H9 (cell line): Measurements from ENCODE around the gene SMYD2. TPM values are rescaled to one million over a fixed set of nuclear protein-coding genes. Genes with fewer than 3 reads are reported as not detected.

Experiments
- DNase-seq: peaks from one replicate; pipeline ENCODE4 v3.0.0-alpha.2; 2017
- H2AFZ ChIP-seq: one replicate; pipeline ENCODE4 v1.6.1; 2013; ENCODE audit warnings: mild to moderate bottlenecking, low read length, control low read depth, moderate library complexity
- H2AK5ac ChIP-seq: 2 replicates; pipeline ENCODE4 v1.6.1; 2013; ENCODE audit warnings: low read length, control low read depth, mixed read lengths; ENCODE audit not compliant: insufficient read length
- H2BK120ac ChIP-seq: one replicate; pipeline ENCODE4 v1.6.1; 2013; ENCODE audit warnings: low read depth, mild to moderate bottlenecking, low read length, control low read depth, inconsistent platforms; ENCODE audit not compliant: poor library complexity, severe bottlenecking
- H2BK12ac ChIP-seq: 2 replicates; pipeline ENCODE4 v1.6.1; 2013; ENCODE audit warnings: low read length, control low read depth, mixed read lengths, low read depth; ENCODE audit not compliant: insufficient read length
- H2BK15ac ChIP-seq: 2 replicates; pipeline ENCODE4 v1.6.1; 2013; ENCODE audit warnings: low read depth, low read length, control low read depth
- H2BK20ac ChIP-seq: one replicate; pipeline ENCODE4 v1.6.1; 2013; ENCODE audit warnings: low read depth, mild to moderate bottlenecking, low read length, control low read depth, inconsistent platforms; ENCODE audit not compliant: poor library complexity, severe bottlenecking
- H2BK5ac ChIP-seq: 2 replicates; pipeline ENCODE4 v1.6.1; 2013; ENCODE audit warnings: low read length, control low read depth, mixed read lengths; ENCODE audit not compliant: insufficient read length
- H3K14ac ChIP-seq: 2 replicates; pipeline ENCODE4 v1.6.1; 2013; ENCODE audit warnings: low read length, control low read depth; ENCODE audit not compliant: insufficient read depth
- H3K18ac ChIP-seq: 2 replicates; pipeline ENCODE4 v1.6.1; 2013; ENCODE audit warnings: low read depth, mild to moderate bottlenecking, mixed read lengths, low read length, control low read depth; ENCODE audit not compliant: insufficient read length
- H3K23ac ChIP-seq: 2 replicates; pipeline ENCODE4 v1.6.1; 2013; ENCODE audit warnings: low read length, control low read depth, mixed read lengths, low read depth; ENCODE audit not compliant: insufficient read length
- H3K23me2 ChIP-seq: 2 replicates; pipeline ENCODE4 v1.6.1; 2013; ENCODE audit warnings: low read depth, mild to moderate bottlenecking, mixed read lengths, low read length, control low read depth; ENCODE audit not compliant: insufficient read length, poor library complexity, severe bottlenecking
- H3K27ac ChIP-seq: 2 replicates; pipeline ENCODE4 v1.5.1; 2013; ENCODE audit warnings: low read length, control low read depth, mixed read lengths, low read depth; ENCODE audit not compliant: insufficient read length
- H3K27me3 ChIP-seq: 2 replicates; pipeline ENCODE4 v1.6.1; 2013; ENCODE audit warnings: low read length, control low read depth, inconsistent platforms; ENCODE audit not compliant: insufficient read depth
- H3K4ac ChIP-seq: 2 replicates; pipeline ENCODE4 v1.6.1; 2013; ENCODE audit warnings: low read depth, mild to moderate bottlenecking, control low read depth, inconsistent platforms, low read length, moderate library complexity
- H3K4me1 ChIP-seq: 2 replicates; pipeline ENCODE4 v1.6.1; 2013; ENCODE audit warnings: low read length, control low read depth, inconsistent platforms; ENCODE audit not compliant: insufficient read depth
- H3K4me2 ChIP-seq: 2 replicates; pipeline ENCODE4 v1.6.1; 2013; ENCODE audit warnings: low read length, control low read depth, mixed read lengths; ENCODE audit not compliant: insufficient read length, insufficient read depth
- H3K56ac ChIP-seq: 2 replicates; pipeline ENCODE4 v1.6.1; 2013; ENCODE audit warnings: low read depth, mild to moderate bottlenecking, mixed read lengths, low read length, control low read depth; ENCODE audit not compliant: insufficient read length
- H3K79me1 ChIP-seq: 2 replicates; pipeline ENCODE4 v1.6.1; 2013; ENCODE audit warnings: low read depth, mild to moderate bottlenecking, moderate library complexity, low read length, control low read depth, inconsistent platforms; ENCODE audit not compliant: insufficient read depth, poor library complexity, severe bottlenecking
- H3K79me2 ChIP-seq: 2 replicates; pipeline ENCODE4 v1.6.1; 2013; ENCODE audit warnings: low read length, control low read depth, inconsistent platforms; ENCODE audit not compliant: insufficient read depth
- H3K9ac ChIP-seq: 2 replicates; pipeline ENCODE4 v1.6.1; 2013; ENCODE audit warnings: low read length, control low read depth, mixed read lengths; ENCODE audit not compliant: insufficient read length; ENCODE audit errors: extremely low read depth
- H3K9me3 ChIP-seq: one replicate; pipeline ENCODE4 v1.6.1; 2013; ENCODE audit warnings: low read depth, low read length, inconsistent platforms; ENCODE audit not compliant: control insufficient read depth
- H3T11ph ChIP-seq: one replicate; pipeline ENCODE4 v1.6.1; 2013; ENCODE audit warnings: mild to moderate bottlenecking, low read length, control low read depth, inconsistent platforms
- H4K20me1 ChIP-seq: one replicate; pipeline ENCODE4 v1.6.1; 2013; ENCODE audit not compliant: control insufficient read depth, insufficient read length, insufficient read depth
- H4K5ac ChIP-seq: 2 replicates; pipeline ENCODE4 v1.6.1; 2013; ENCODE audit warnings: low read depth, mild to moderate bottlenecking, mixed read lengths, low read length, control low read depth; ENCODE audit not compliant: insufficient read length
- H4K8ac ChIP-seq: replicated peaks from 2 replicates; pipeline ENCODE4 v1.6.1; 2013; ENCODE audit warnings: low read length, control low read depth, mixed read lengths, low read depth; ENCODE audit not compliant: insufficient read length
- H4K91ac ChIP-seq: 2 replicates; pipeline ENCODE4 v1.6.1; 2013; ENCODE audit warnings: low read depth, mild to moderate bottlenecking, moderate library complexity, mixed read lengths, low read length, control low read depth; ENCODE audit not compliant: insufficient read length
- H3K27ac Mint-ChIP-seq, 3 experiments: 2 replicates in 2 of 3; 3 replicates in 1 of 3; pipeline ENCODE4 v1.8.0; 2020 to 2021; ENCODE audit warnings: mixed read lengths in 3 of 3, mild to moderate bottlenecking in 1 of 3, moderate library complexity in 1 of 3
- H3K27me3 Mint-ChIP-seq: 2 replicates; pipeline ENCODE4 v1.8.0; 2021; ENCODE audit warnings: low read depth, mild to moderate bottlenecking, moderate library complexity, mixed read lengths
- H3K36me3 Mint-ChIP-seq, 3 experiments: 2 replicates in 2 of 3; 3 replicates in 1 of 3; pipeline ENCODE4 v1.8.0; 2020 to 2021; ENCODE audit warnings: low read depth in 3 of 3, mixed read lengths in 3 of 3; ENCODE audit not compliant: insufficient read depth in 1 of 3
- H3K4me1 Mint-ChIP-seq, 2 experiments: 2 replicates each; pipeline ENCODE4 v1.8.0; 2020; ENCODE audit warnings: mixed read lengths in 2 of 2
- H3K4me3 Mint-ChIP-seq, 2 experiments: 2 replicates in 1 of 2; 3 replicates in 1 of 2; pipeline ENCODE4 v1.8.0; 2020 to 2021; ENCODE audit warnings: mild to moderate bottlenecking in 2 of 2, mixed read lengths in 2 of 2, moderate library complexity in 1 of 2
- H3K9me3 Mint-ChIP-seq, 2 experiments: 2 replicates in 1 of 2; 3 replicates in 1 of 2; pipeline ENCODE4 v1.8.0; 2020; ENCODE audit warnings: mild to moderate bottlenecking in 2 of 2, mixed read lengths in 2 of 2, moderate library complexity in 1 of 2
- WGBS: extraction: QIAGEN DNeasy Blood & Tissue Kit; methylation state at CpG from one replicate; pipeline ENCODE4 v1.1.7; 2013; ENCODE audit warnings: missing lambda C conversion rate, low lambda C conversion rate, mixed read lengths; ENCODE audit not compliant: insufficient read length; ENCODE audit errors: extremely low coverage; 5-methylcytosine and 5-hydroxymethylcytosine counted together
- total RNA-seq: library from RNA; stranded (reverse); gene quantifications from 2 replicates; pipeline ENCODE4 v1.2.1, GENCODE V29; 2021
- TF ChIP-seq, protein P1 (sequence below): fragments of 200-600 bp; sonication (generic); conservative IDR thresholded peaks from 3 replicates; pipeline ENCODE4 v1.8.0; 2021; ENCODE audit warnings: antibody characterized with exemption, mild to moderate bottlenecking

The SMYD2 gene
- total RNA-seq, 1 experiment from 2014 or later = 10.9 TPM

DNA sequence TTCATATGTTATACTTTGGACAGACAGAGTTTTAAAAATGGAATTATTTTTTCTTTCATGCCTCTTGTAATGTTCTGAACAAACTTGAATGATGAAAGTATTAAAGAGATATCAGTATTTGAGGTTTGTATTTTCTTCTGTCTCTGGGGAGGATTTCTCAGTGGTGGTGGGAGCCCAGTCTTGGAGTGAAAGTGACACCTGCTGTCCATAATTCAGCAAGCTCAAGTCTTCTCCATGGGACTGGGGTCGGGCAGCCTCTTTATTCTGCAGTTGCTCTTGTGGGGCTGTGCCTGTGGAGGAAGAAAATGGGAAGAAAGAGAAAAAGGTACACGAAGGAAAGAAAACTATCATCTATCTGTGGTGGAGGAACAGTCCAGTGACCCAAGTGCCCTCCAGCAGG, 56.1 kb downstream of the SMYD2 start:
- H3K56ac ChIP-seq = no peak overlapping the region
- H3K4ac ChIP-seq = no peak overlapping the region
- no peak overlapping the region for H2BK5ac ChIP-seq
- Mint-ChIP-seq H3K36me3 (no peaks in the 10 kb centered on the region; a peak in 2 of 7 replicates), H3K9me3 (no peaks in the 10 kb centered on the region), H3K4me1 (peaks cover 28 to 29% of the 10 kb centered on the region in 2 experiments), H3K27me3 (no peaks in the 10 kb centered on the region), H3K27ac (peak overlapping the region in 2 of 3 experiments; percentile 32 to 71; a peak in 5 of 7 replicates), H3K4me3 (peak overlapping the region in 1 of 2 experiments; percentile 54; a peak in 1 of 5 replicates)
- H3K27me3 ChIP-seq = no peaks in the 10 kb centered on the region
- peak overlapping the region; percentile 12 for H3K9ac ChIP-seq
- H3K79me1 ChIP-seq = no peaks in the 10 kb centered on the region
- no peak overlapping the region for H2BK20ac ChIP-seq
- H3K14ac ChIP-seq = peak overlapping the region; percentile 73; the same call in 1 of the 2 replicates
- H3K23ac ChIP-seq = no peak overlapping the region
- no peak for DNase-seq
- no peak overlapping the region for H4K91ac ChIP-seq
- H3K18ac ChIP-seq = peak overlapping the region; percentile 86
- peak overlapping the region; percentile 81 for H3T11ph ChIP-seq
- no peaks in the 10 kb centered on the region for H3K23me2 ChIP-seq
- H2BK120ac ChIP-seq = peak overlapping the region; percentile 10
- H2AK5ac ChIP-seq = no peak overlapping the region
- no peak overlapping the region for H4K5ac ChIP-seq
- no CpG with 5 or more reads among the region's 2 CpGs for WGBS
- H4K20me1 ChIP-seq = no peaks in the 10 kb centered on the region
- H2BK15ac ChIP-seq = no peak overlapping the region
- no peaks in the 10 kb centered on the region for H3K79me2 ChIP-seq
- no peak overlapping the region for H3K27ac ChIP-seq
- H4K8ac ChIP-seq = no peak overlapping the region
- H2BK12ac ChIP-seq = peak overlapping the region; percentile 92
- H3K4me1 ChIP-seq = peaks cover 3% of the 10 kb centered on the region
- H3K9me3 ChIP-seq = no peaks in the 10 kb centered on the region
- H2AFZ ChIP-seq = no peak overlapping the region
- H3K4me2 ChIP-seq = no peak overlapping the region
- TF ChIP-seq, protein P1, sequence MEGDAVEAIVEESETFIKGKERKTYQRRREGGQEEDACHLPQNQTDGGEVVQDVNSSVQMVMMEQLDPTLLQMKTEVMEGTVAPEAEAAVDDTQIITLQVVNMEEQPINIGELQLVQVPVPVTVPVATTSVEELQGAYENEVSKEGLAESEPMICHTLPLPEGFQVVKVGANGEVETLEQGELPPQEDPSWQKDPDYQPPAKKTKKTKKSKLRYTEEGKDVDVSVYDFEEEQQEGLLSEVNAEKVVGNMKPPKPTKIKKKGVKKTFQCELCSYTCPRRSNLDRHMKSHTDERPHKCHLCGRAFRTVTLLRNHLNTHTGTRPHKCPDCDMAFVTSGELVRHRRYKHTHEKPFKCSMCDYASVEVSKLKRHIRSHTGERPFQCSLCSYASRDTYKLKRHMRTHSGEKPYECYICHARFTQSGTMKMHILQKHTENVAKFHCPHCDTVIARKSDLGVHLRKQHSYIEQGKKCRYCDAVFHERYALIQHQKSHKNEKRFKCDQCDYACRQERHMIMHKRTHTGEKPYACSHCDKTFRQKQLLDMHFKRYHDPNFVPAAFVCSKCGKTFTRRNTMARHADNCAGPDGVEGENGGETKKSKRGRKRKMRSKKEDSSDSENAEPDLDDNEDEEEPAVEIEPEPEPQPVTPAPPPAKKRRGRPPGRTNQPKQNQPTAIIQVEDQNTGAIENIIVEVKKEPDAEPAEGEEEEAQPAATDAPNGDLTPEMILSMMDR = no peak
